K562 (cell line): ENCODE data around the gene FBXW7.

ENCODE experiments used
- CTCF ChIP-seq, 3 experiments: IDR thresholded peaks in 2 of 3; conservative IDR thresholded peaks in 1 of 3; 2 replicates each; pipeline ENCODE4 v1.5.1; 2011 to 2012; ENCODE audit warnings: low read length in 3 of 3, mild to moderate bottlenecking in 3 of 3, control low read depth in 2 of 3, improper control_type of control experiment in 1 of 3, inconsistent platforms in 1 of 3, low read depth in 1 of 3, mixed read lengths in 1 of 3, moderate library complexity in 1 of 3; ENCODE audit not compliant: insufficient read depth in 2 of 3
- NR3C1 ChIP-seq: sonication (generic); formaldehyde crosslinking; IDR thresholded peaks from 2 replicates; pipeline ENCODE4 v1.8.1; 2022; ENCODE audit warnings: missing genetic modification reagents

- TF ChIP-seq CTCF (IDR thresholded peaks at IDR 0.05 in 2 of 3, conservative IDR thresholded peaks at IDR 0.05 in 1 of 3; ENCODE audit: insufficient read depth in 2 of 3, low read depth in 1 of 3, low read length in 3 of 3) (no peak), NR3C1 (no peak)
These were observed 175.9 kb downstream of the FBXW7 start for GRCh38 chr4:152360045-152360410.
